GM21619 (cell line): ENCODE measurements around the gene RPL6.

Experiments
- ATAC-seq: cut with Tn5 transposase; IDR thresholded peaks from one replicate; pipeline ENCODE4 v1.9.1; 2021; ENCODE audit not compliant: unreplicated experiment

The RPL6 gene

DNA sequence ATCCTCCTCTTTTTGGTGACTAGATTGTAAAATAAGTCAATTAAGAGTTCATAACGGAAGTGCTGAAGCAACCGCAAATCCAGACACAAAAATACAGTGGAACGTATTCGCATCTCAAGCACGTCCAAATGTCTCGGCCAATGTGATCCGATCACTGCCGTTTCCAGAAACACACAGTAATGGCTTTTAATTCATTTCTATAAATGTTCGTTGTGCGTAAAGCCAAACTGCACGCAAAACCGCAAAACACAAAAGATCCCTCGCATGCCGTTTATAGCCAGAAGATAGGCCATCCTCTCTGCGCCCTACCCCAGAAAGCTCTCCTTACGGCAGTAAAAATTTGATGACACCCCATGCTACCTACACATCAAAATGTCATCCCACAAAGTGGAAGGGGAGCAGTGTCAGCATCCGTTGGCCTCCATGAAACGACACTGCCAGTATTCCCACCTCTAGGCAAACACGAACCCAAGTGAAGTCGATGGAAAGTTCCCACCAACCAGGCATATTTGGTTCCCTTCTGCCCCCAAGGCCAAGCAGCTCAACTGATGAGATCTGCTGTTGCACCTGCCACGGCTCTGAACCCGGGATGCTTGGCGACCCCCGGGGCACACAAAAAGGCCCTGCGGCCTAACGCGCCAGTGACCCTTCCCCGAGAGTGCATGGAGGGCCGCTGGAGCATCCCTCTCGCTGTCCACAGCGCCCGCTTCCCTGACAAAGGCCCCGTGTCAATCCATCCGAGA, 28.6 kb downstream of the RPL6 start:
- no peak for ATAC-seq

DNA sequence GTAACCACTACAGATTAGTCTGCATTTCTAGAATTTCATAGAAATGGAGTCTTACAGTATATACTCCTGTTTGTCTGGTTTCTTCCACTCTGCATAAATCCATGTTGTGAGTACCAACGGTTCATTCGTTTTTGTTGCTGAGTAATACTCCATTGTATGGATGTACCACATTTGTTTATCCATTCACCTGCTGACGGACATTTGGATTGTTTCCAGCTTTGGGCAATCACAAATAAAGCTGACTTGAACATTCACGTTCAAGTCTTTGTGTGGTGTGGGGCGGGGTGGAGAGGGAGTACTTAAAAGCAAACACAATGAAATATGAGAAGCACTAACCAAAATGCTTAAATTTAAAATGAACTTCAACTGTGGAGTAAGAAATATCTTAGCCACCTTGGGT, 34.3 kb downstream of the RPL6 start:
- no peak for ATAC-seq

- no peak for ATAC-seq
Observed at GRCh38 chr12:112374166-112374740, 35.2 kb downstream of the RPL6 start.

DNA sequence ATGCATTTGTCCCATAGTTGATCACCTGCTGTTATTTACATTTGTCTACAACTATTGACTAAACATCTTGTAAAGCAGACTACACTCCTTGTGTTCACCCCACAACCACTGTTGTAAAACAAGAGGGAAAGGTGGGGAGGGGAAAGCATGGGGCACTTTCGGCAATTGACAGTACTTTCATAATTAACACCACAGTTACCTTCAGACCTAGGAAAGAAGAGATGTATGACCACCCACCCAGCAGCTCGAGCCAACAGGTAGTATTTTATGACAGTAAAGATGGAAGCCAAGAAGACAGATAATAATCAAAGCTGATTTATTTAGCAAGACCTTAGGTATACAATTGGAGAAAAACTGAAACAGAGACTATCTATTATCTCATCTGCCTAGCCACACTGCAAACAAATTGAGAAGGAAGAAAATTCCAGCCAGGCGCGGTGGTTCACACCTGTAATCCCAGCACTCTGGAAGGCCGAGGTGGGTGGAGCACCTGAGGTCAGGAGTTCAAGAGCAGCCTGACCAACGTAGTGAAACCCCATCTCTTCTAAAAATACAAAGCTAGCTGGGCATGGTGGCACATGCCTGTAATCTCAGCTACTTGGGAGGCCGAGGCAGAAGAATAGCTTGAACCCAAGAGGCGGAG, 38.4 kb downstream of the RPL6 start:
- no peak for ATAC-seq

DNA sequence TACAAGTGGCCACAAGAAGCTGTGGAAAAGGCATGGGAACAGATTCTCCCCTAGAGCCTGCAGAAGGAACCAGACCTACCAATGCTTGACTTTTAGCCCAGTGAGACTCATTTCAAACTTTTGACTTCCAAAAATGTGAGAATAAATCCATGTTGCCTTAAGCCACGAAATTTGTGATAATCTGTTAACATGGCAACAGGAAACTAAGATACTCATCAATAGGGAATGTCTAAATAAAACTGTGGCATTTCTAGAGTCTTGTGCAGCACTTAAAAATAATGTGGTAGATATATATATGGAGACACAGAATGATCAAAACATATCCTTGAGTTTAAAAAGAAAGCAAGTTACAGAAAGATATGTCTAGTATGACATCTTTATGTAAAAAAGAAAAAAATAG, 39.2 kb downstream of the RPL6 start:
- no peak for ATAC-seq

GRCh38 chr12:112368856-112369255, 40.5 kb downstream of the RPL6 start:
- ATAC-seq: no peak

DNA sequence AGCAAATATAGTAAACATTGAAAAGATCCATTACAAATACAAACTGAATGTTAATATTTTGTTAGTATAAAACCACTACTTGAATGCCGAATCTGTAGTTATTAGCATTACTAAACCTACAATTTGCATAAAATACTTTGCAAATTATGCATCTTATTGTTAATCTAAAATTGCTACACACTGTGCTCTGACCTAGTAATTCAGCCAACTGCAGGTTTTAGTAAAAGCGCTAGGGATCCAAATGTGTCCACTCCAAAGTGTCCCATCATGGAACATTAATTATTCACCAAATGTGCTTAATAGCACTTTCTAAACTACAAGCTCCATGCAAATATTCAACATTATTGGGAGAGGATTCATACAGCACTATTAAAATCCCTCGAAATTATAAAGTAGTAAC, 41.4 kb downstream of the RPL6 start:
- no peak for ATAC-seq

DNA sequence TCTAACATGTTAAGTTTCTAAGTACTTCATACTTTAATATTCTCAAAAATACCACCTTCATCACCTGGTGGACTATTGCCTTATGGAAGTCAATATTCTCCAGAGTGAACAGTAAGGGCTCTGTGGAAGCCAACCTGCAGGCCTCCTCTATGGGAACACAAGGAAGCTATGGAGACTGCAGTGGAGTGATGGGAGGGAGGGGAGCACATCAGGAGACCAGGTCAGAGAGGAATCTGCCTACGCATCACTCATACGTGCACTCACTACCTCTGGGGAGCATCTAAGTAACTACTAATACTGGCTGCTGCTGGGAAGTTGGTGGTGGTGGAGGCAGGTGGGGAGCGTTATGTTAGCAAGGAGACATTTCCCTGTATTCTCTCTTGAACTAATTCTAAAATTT, 47.1 kb downstream of the RPL6 start:
- ATAC-seq: no peak

DNA sequence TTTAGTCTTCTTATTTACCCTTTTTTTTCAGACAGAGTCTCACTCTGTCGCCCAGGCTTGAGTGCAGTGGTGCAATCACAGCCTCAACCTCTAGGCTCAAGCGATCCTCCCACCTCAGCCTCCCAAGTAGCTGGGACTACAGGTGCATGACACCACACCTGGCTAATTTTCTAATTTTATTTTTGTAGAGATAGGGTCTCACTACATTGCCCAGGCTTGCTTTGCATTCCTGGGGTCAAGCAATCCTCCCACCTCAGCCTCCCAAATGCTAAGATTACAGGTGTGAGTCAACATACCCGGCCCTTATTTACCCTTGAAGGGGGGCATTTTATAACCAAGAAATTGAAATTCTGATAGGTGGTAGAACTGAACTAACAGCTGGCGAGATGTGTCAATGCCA, 48.1 kb downstream of the RPL6 start:
- no peak for ATAC-seq

DNA sequence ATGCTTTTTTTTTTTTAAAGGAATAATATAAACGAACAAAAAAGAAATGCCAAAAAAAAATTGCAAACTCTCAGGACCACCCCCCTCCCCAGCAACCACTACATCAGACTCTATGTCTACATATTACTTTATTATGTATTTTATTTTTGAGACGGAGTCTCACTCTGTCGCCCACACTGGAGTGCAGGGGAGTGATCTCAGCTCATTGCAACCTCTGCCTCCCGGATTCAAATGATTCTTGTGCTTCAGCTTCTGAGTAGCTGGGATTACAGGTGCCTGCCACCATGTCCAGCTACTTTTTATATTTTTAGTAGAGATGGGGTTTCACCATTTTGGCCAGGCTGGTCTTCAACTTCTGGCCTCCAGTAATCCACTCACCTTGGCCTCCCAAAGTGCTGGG, 50.1 kb downstream of the RPL6 start:
- no peak for ATAC-seq

DNA sequence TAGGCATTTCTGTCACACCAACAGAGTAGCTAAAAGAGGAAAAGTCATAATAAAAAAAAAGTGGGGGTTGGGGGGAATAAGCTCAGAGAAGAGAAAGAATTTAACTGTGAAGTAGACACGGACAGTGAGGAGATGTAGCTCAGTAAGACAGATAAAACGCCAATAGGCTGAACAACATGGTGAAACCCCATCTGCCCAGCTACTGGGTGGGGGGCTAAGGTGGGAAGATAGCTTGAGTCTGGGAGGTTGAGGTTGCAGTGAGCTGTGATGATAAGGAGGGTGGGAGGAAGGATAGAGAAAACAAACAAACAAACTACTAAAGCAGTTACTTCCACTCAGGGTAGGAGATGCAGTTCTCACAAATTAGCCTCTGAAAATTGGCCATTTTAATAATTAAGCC, 52.2 kb downstream of the RPL6 start:
- ATAC-seq: no peak
